Endothelial cell (in vitro differentiated cells): ENCODE data around the gene C1orf210. TPM values are rescaled to one million over a fixed set of nuclear protein-coding genes. Genes with fewer than 3 reads are reported as not detected.

Experiments used
- DNase-seq: peaks from one replicate; pipeline ENCODE4 v3.0.0; 2021; ENCODE audit warnings: low spot score
- H3K27ac Mint-ChIP-seq: one replicate; pipeline ENCODE4 v1.8.0; 2021; ENCODE audit warnings: mixed read lengths, inconsistent platforms; ENCODE audit not compliant: unreplicated experiment
- H3K27me3 Mint-ChIP-seq: one replicate; pipeline ENCODE4 v1.8.0; 2021; ENCODE audit warnings: mild to moderate bottlenecking, moderate library complexity, mixed read lengths, inconsistent platforms; ENCODE audit not compliant: unreplicated experiment
- H3K36me3 Mint-ChIP-seq: one replicate; pipeline ENCODE4 v1.8.0; 2021; ENCODE audit warnings: mild to moderate bottlenecking, low read depth, mixed read lengths, inconsistent platforms; ENCODE audit not compliant: unreplicated experiment
- H3K4me1 Mint-ChIP-seq: one replicate; pipeline ENCODE4 v1.8.0; 2021; ENCODE audit warnings: mild to moderate bottlenecking, mixed read lengths, inconsistent platforms; ENCODE audit not compliant: unreplicated experiment
- H3K4me3 Mint-ChIP-seq: one replicate; pipeline ENCODE4 v1.8.0; 2021; ENCODE audit warnings: mild to moderate bottlenecking, mixed read lengths, inconsistent platforms; ENCODE audit not compliant: unreplicated experiment
- H3K9me3 Mint-ChIP-seq: one replicate; pipeline ENCODE4 v1.8.0; 2021; ENCODE audit warnings: mixed read lengths, inconsistent platforms; ENCODE audit not compliant: unreplicated experiment
- total RNA-seq: library from RNA; stranded (reverse); fragmentation: NEBNext Ultra II Directional; extraction: Animal tissue kit (Norgen Biotek cat#: 25700); gene quantifications from one replicate; pipeline ENCODE4 v1.2.1, GENCODE V29; 2021; ENCODE audit not compliant: unreplicated experiment
- TF ChIP-seq, protein P1 (sequence below): fragments of 200-600 bp; sonication (generic); IDR thresholded peaks from one replicate; pipeline ENCODE4 v1.5.0; 2021; ENCODE audit warnings: antibody characterized with exemption; ENCODE audit not compliant: unreplicated experiment

The C1orf210 gene
- total RNA-seq, 1 donor from 2014 or later = not detected

DNA sequence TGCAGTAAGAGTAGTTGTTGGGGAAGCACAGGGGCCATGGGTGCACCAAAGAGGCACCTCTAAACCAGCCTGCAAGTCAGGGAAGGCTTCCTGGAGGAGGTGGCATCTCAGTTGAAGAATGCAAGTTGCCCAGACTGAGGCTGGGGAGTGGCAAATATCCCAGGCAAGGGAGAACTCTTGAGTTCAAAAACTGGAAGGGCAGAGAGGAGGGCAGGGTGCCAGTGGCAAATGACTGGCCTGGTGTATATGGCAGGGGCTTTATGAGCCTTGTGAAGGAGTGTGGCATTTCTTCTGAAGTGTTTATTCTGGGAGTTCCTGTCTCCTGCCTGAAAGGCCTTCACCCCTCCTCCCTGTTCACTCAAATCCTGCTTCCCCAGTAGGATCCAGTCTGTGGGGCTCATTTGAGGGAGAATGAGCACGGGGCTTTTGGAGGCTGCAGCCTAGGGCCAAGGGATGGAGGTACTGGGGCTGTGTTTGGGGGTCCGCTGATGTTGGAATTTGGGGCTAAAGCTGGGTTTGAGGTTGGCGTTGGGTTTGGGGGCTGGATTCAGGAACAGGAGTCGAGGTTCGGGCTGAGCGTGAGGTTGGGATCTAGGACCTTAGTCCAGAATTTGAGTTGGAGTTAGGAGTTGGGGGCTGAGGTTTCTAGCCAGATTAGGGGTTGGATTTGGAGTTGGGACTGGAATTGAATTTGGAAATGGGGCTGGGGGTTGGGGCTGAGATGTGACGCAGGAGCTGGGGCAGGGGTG is 15.6 kb downstream of the C1orf210 start, which contains the start of gene TMEM125:
Gene TMEM125, plus strand, starts transcription at position 357 of the 749 bp plus-strand sequence. CDS start 2,740 bp downstream, outside the sequence.
- Mint-ChIP-seq H3K36me3 (peaks cover 4% of the 10 kb centered on the region), H3K4me3 (peak within 1 kb of the TSS; percentile 35), H3K27ac (no peak within 1 kb of the TSS), H3K27me3 (peaks cover 9% of the 10 kb centered on the region), H3K9me3 (peaks cover 5% of the 10 kb centered on the region), H3K4me1 (peaks cover 36% of the 10 kb centered on the region)
- DNase-seq = no peak
- TF ChIP-seq, protein P1, sequence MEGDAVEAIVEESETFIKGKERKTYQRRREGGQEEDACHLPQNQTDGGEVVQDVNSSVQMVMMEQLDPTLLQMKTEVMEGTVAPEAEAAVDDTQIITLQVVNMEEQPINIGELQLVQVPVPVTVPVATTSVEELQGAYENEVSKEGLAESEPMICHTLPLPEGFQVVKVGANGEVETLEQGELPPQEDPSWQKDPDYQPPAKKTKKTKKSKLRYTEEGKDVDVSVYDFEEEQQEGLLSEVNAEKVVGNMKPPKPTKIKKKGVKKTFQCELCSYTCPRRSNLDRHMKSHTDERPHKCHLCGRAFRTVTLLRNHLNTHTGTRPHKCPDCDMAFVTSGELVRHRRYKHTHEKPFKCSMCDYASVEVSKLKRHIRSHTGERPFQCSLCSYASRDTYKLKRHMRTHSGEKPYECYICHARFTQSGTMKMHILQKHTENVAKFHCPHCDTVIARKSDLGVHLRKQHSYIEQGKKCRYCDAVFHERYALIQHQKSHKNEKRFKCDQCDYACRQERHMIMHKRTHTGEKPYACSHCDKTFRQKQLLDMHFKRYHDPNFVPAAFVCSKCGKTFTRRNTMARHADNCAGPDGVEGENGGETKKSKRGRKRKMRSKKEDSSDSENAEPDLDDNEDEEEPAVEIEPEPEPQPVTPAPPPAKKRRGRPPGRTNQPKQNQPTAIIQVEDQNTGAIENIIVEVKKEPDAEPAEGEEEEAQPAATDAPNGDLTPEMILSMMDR = no peak

GRCh38 chr1:43267818-43268425 is 17.5 kb downstream of the C1orf210 start:
- TF ChIP-seq, protein P1 = no peak
- H3K9me3 Mint-ChIP-seq = peaks cover 5% of the 10 kb centered on the region
- peaks cover 30% of the 10 kb centered on the region for H3K4me1 Mint-ChIP-seq
- peaks cover 4% of the 10 kb centered on the region for H3K27me3 Mint-ChIP-seq
- H3K4me3 Mint-ChIP-seq = no peak overlapping the region
- peaks cover 10% of the 10 kb centered on the region for H3K36me3 Mint-ChIP-seq
- peak overlapping the region; percentile 1 for H3K27ac Mint-ChIP-seq
- DNase-seq = no peak

DNA sequence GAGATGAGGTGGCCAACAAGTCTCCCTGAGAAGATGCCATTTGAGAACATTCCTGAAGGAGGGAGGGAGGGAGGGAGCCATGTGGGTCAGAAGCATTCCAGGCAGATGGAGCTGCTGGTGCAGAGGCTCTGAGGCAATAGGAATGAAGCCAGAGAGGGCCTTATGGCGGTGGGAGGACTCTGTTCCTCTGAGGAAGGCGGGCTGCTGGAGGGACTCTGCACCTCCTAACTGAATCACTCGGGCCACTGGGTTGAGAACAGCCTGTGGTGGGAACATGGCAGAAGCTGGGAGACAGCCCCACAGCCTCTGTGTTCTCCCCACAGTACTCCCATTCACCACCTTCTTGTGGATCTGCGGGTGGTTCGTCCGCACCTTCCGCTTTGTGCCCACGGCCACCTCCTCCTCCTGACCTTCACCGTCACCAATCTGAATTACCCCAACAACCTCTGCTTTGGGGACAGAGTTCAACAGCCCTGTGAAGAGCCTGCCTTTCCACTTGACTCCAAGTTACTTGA is 18.0 kb downstream of the C1orf210 start:
- Mint-ChIP-seq H3K4me3 (no peak overlapping the region), H3K4me1 (peaks cover 30% of the 10 kb centered on the region), H3K9me3 (peaks cover 5% of the 10 kb centered on the region), H3K27me3 (peaks cover 4% of the 10 kb centered on the region), H3K36me3 (peaks cover 10% of the 10 kb centered on the region), H3K27ac (peak overlapping the region; percentile 1)
- TF ChIP-seq, protein P1 = no peak
- DNase-seq = no peak

DNA sequence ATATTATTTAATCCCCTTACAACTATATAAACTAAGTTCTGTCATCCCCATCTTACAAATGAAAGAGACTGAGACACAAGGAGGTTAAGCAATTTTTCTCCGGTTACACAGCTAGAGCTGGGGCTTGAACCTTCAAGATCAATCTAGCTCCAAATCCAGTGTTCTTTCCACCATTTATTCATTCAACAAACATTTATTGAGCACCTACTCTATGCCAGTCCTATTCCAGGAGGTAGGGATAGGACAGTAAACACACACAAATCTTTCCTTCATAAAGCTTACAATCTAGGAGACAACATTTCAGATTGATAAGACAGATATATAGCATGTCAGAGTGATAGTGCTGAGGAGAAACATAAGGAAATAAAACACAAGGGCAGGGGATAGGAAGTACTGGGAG is 18.5 kb downstream of the C1orf210 start:
- Mint-ChIP-seq H3K27ac (no peak overlapping the region), H3K4me1 (peaks cover 30% of the 10 kb centered on the region), H3K27me3 (peaks cover 4% of the 10 kb centered on the region), H3K9me3 (peaks cover 5% of the 10 kb centered on the region), H3K4me3 (no peak overlapping the region), H3K36me3 (peaks cover 10% of the 10 kb centered on the region)
- DNase-seq = no peak
- TF ChIP-seq, protein P1 = no peak

GRCh38 chr1:43265431-43265830 is 19.9 kb downstream of the C1orf210 start:
- H3K27ac Mint-ChIP-seq = no peak overlapping the region
- H3K4me3 Mint-ChIP-seq = no peak overlapping the region
- DNase-seq = no peak
- peaks cover 10% of the 10 kb centered on the region for H3K36me3 Mint-ChIP-seq
- TF ChIP-seq, protein P1 = no peak
- H3K27me3 Mint-ChIP-seq = peaks cover 2% of the 10 kb centered on the region
- peaks cover 17% of the 10 kb centered on the region for H3K4me1 Mint-ChIP-seq
- peaks cover 5% of the 10 kb centered on the region for H3K9me3 Mint-ChIP-seq
